Cardiac atrium fibroblast (primary cell): ENCODE data around the gene CYP4A22. TPM values are rescaled to one million over a fixed set of nuclear protein-coding genes. Genes with fewer than 3 reads are reported as not detected.

Experiments
- total RNA-seq: library from RNA; depleted of rRNA; stranded (reverse); fragments of >200 nt; gene quantifications from 2 replicates; pipeline ENCODE4 v1.2.3, GENCODE V29; 2015

Gene CYP4A22
- not detected in 2 replicates for total RNA-seq

GRCh38 chr1:47137198-47137597 is at the start of gene CYP4A22:
TSS of gene CYP4A22 (plus strand) at chr1:47137441. CDS start at chr1:47137486, 45 bp downstream.

GRCh38 chr1:47189844-47190508 is 52.7 kb downstream of the CYP4A22 start, which contains the start of gene PDZK1IP1:
TSS of gene PDZK1IP1 (minus strand) at chr1:47190036. CDS start at chr1:47189932, 104 bp downstream.

Other genes starting within 250 kb of the CYP4A22 start
- 0.18 TPM in 1 of 2 replicates, not detected in the other for gene CYP4A11, start 196.0 kb upstream of the CYP4A22 start, total RNA-seq
- gene CYP4X1, start 113.8 kb upstream of the CYP4A22 start, total RNA-seq, result 9.0 and 16.0 TPM in 2 replicates
- not detected in 2 replicates for gene CYP4Z1, start 70.2 kb upstream of the CYP4A22 start, total RNA-seq
- 3.4 and 4.4 TPM in 2 replicates for gene PDZK1IP1, start 52.6 kb downstream of the CYP4A22 start, total RNA-seq
- gene TAL1, start 94.8 kb downstream of the CYP4A22 start, total RNA-seq, result 0.16 and 0.36 TPM in 2 replicates
- 3.7 and 4.9 TPM in 2 replicates for gene STIL, start 176.7 kb downstream of the CYP4A22 start, total RNA-seq
- 77.6 and 92.0 TPM in 2 replicates for gene CMPK1, start 196.3 kb downstream of the CYP4A22 start, total RNA-seq